Heart left ventricle (tissue), 13 donors: ENCODE results near the gene PDE9A.

Experiments used
- POLR2A ChIP-seq, 2 donors: fragments of 450-650 bp; IDR thresholded peaks; one replicate each; pipeline ENCODE4 v1.6.1; 2017; ENCODE audit warnings: antibody characterized with exemption in 2 of 2, mild to moderate bottlenecking in 2 of 2, moderate library complexity in 2 of 2
- TF ChIP-seq, protein P1 (sequence below), 12 donors: fragments of 200-600 bp; sonication (generic) in 4 of 12; IDR thresholded peaks; one replicate each; pipeline versions ENCODE4 v1.5.0 to v1.8.0; 2018 to 2022; ENCODE audit warnings: antibody characterized with exemption in 12 of 12, mild to moderate bottlenecking in 5 of 12
- donor health status: ischemic (EF 13 %, LVEDD 7.1; RV severe dilation, severe dysfunction).
- donor health status: DM: no; HTN: yes; CAD: no.
- donor health status: DM: no; HTN: no; CAD: no.
- donor health status: ischemic (EF 25% LVEDD 6.9; RV normal size, moderate dysfunction).
- donor health status: ischemic (EF 25% LVEDD 5.7; RV mildly dilated, moderate dysfunction).
- donor health status: ischemic (EF 35%, LVEDD 5.7; RV mildly dilated, moderate dysfunction).
- donor health status: nonischemic (EF 11% LVEDD 7.7; RV severe dilation, severe dysfunction).
- donor health status: DM: yes; HTN: yes; CAD: no.
- donor health status: PGD.
- donor health status: ischemic (EF 29% LVEDD 5.4; RV normal size, mild dysfunction).
- donor health status: nonischemic (EF 23%, LVEDD 6.1; RV moderate dilation, normal function).

DNA sequence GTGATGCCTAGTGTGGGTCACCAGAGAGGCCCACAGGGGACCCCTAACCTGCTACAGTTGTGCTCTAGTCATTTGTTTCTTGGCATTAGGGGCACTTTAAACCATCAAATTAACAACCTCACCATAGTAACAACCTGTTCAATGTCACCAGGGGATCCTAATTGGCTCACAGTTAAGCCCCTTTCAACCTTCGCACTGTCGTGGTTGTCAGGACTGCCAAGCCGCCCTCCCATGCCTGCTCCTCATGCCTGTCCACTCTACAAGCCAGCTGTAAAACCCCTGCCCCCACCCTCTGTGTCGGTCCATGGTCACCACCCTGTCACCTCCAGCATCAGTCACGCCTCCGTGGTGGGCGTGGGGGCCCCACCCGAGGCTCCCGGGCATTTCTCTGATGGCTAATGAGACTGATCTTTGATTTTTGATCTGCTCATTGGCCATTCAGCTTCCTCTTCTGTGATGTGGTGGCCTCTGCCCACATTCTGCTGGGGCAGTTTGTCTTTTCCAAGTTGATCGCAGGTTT, 129.4 kb downstream of the PDE9A start:
- TF ChIP-seq, protein P1, sequence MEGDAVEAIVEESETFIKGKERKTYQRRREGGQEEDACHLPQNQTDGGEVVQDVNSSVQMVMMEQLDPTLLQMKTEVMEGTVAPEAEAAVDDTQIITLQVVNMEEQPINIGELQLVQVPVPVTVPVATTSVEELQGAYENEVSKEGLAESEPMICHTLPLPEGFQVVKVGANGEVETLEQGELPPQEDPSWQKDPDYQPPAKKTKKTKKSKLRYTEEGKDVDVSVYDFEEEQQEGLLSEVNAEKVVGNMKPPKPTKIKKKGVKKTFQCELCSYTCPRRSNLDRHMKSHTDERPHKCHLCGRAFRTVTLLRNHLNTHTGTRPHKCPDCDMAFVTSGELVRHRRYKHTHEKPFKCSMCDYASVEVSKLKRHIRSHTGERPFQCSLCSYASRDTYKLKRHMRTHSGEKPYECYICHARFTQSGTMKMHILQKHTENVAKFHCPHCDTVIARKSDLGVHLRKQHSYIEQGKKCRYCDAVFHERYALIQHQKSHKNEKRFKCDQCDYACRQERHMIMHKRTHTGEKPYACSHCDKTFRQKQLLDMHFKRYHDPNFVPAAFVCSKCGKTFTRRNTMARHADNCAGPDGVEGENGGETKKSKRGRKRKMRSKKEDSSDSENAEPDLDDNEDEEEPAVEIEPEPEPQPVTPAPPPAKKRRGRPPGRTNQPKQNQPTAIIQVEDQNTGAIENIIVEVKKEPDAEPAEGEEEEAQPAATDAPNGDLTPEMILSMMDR (IDR thresholded peaks at IDR 0.05): no peak
- no peak for TF ChIP-seq POLR2A (IDR thresholded peaks at IDR 0.05)
